GM23248 (cell line): Measurements from ENCODE around the gene ITGA8. TPM values are rescaled to one million over a fixed set of nuclear protein-coding genes. Genes with fewer than 3 reads are reported as not detected.

Experiments
- DNase-seq: peaks from one replicate; pipeline ENCODE4 v3.0.0-alpha.2; 2015
- H2AFZ ChIP-seq: fragments of 200-600 bp; sonication (generic); 2 replicates; pipeline ENCODE4 v1.6.1; 2016; ENCODE audit warnings: antibody characterized with exemption
- H3F3A ChIP-seq: fragments of 200-600 bp; sonication (generic); 2 replicates; pipeline ENCODE4 v1.6.1; 2016; ENCODE audit warnings: mild to moderate bottlenecking, antibody characterized with exemption, mixed run types; ENCODE audit not compliant: insufficient read depth
- H3K27ac ChIP-seq: fragments of 200-600 bp; sonication (generic); 2 replicates; pipeline ENCODE4 v1.5.1; 2016; ENCODE audit warnings: mild to moderate bottlenecking
- H3K27me3 ChIP-seq: fragments of 200-600 bp; sonication (generic); replicated peaks from 2 replicates; pipeline ENCODE4 v1.6.1; 2016; ENCODE audit warnings: mild to moderate bottlenecking; ENCODE audit not compliant: insufficient read depth
- H3K36me3 ChIP-seq: fragments of 200-600 bp; sonication (generic); 2 replicates; pipeline ENCODE4 v1.6.1; 2016; ENCODE audit warnings: low read depth, mild to moderate bottlenecking
- H3K4me1 ChIP-seq: fragments of 200-600 bp; sonication (generic); 2 replicates; pipeline ENCODE4 v1.6.1; 2016; ENCODE audit warnings: mild to moderate bottlenecking; ENCODE audit not compliant: insufficient read depth
- H3K4me2 ChIP-seq: fragments of 200-600 bp; sonication (generic); one replicate; pipeline ENCODE4 v1.6.1; 2016; ENCODE audit warnings: mild to moderate bottlenecking; ENCODE audit not compliant: unreplicated experiment
- H3K4me3 ChIP-seq: fragments of 200-600 bp; sonication (generic); 2 replicates; pipeline ENCODE4 v1.5.1; 2016; ENCODE audit warnings: mild to moderate bottlenecking
- H3K79me2 ChIP-seq: fragments of 200-600 bp; sonication (generic); 2 replicates; pipeline ENCODE4 v1.6.1; 2016; ENCODE audit warnings: mild to moderate bottlenecking; ENCODE audit not compliant: insufficient read depth
- H3K9ac ChIP-seq: fragments of 200-600 bp; sonication (generic); 2 replicates; pipeline ENCODE4 v1.6.1; 2016; ENCODE audit warnings: mild to moderate bottlenecking
- H3K9me2 ChIP-seq: fragments of 200-600 bp; sonication (generic); 2 replicates; pipeline ENCODE4 v1.6.1; 2016; ENCODE audit warnings: mixed run types, mild to moderate bottlenecking, moderate library complexity; ENCODE audit not compliant: insufficient read depth
- H3K9me3 ChIP-seq: fragments of 200-600 bp; sonication (generic); one replicate; pipeline ENCODE4 v1.6.1; 2017; ENCODE audit warnings: low read depth
- H4K20me1 ChIP-seq: fragments of 200-600 bp; sonication (generic); 2 replicates; pipeline ENCODE4 v1.6.0; 2016; ENCODE audit not compliant: insufficient read depth
- EZH2 ChIP-seq: fragments of 200-600 bp; sonication (generic); IDR thresholded peaks from 2 replicates; pipeline ENCODE4 v1.6.1; 2018; ENCODE audit warnings: antibody characterized with exemption, mild to moderate bottlenecking; ENCODE audit not compliant: insufficient read depth, poor library complexity, severe bottlenecking
- EZH2phosphoT487 ChIP-seq: fragments of 200-600 bp; sonication (generic); IDR thresholded peaks from 2 replicates; pipeline ENCODE4 v1.6.1; 2018; ENCODE audit warnings: antibody characterized with exemption, moderate library complexity, mild to moderate bottlenecking, low read depth; ENCODE audit not compliant: insufficient read depth
- WGBS, 2 experiments: methylation state at CpG; one replicate each; pipeline ENCODE4 v1.1.6; 2015 to 2017; ENCODE audit warnings: low lambda C conversion rate in 2 of 2, low coverage in 1 of 2; ENCODE audit errors: missing lambda C conversion rate in 2 of 2; 5-methylcytosine and 5-hydroxymethylcytosine counted together
- in situ Hi-C: fragments of 300-500 bp; cut with MboI; formaldehyde crosslinking; loops from 2 replicates; pipeline ENCODE4 v1.15.0; 2020
- polyA plus RNA-seq: library from polyadenylated mRNA; unstranded; fragments of >200 nt; fragmentation: Nextera tagmentation; extraction: Ambion mirVana; gene quantifications from 2 replicates; pipeline ENCODE4 v1.2.1, GENCODE V29; 2016
- total RNA-seq: library from RNA; depleted of rRNA; stranded (reverse); fragments of >200 nt; shearing (Covaris generic); gene quantifications from 2 replicates; pipeline ENCODE4 v1.2.3, GENCODE V29; 2014

The ITGA8 gene
- total and polyA plus RNA-seq, 2 experiments from 2014 or later: 0.32 TPM; not detected in 1

- in situ Hi-C loops: no loop called here
- H3K79me2 ChIP-seq: no peaks in the 10 kb centered on the region
- TF ChIP-seq EZH2phosphoT487 (no peak), EZH2 (no peak)
- H2AFZ ChIP-seq: no peak overlapping the region
- H3K9ac ChIP-seq: no peak overlapping the region
- H3F3A ChIP-seq: no peaks in the 10 kb centered on the region
- H3K9me2 ChIP-seq: no peaks in the 10 kb centered on the region
- H3K4me2 ChIP-seq: no peak overlapping the region
- H3K4me1 ChIP-seq: no peaks in the 10 kb centered on the region
- WGBS, 2 experiments: 78 to 83% methylated on average over 4 of the region's 4 CpGs
- no peak overlapping the region for H3K4me3 ChIP-seq
- peaks cover 7% of the 10 kb centered on the region for H3K27me3 ChIP-seq
- no peaks in the 10 kb centered on the region for H4K20me1 ChIP-seq
- no peak overlapping the region for H3K27ac ChIP-seq
- no peaks in the 10 kb centered on the region for H3K9me3 ChIP-seq
- H3K36me3 ChIP-seq: no peaks in the 10 kb centered on the region
- DNase-seq: no peak
Measured at GRCh38 chr10:15528859-15529239, 190.9 kb downstream of the ITGA8 start.

GRCh38 chr10:15526754-15527153 lies 193.0 kb downstream of the ITGA8 start:
- H3K4me1 ChIP-seq: no peaks in the 10 kb centered on the region
- no peaks in the 10 kb centered on the region for H3F3A ChIP-seq
- H2AFZ ChIP-seq: no peak overlapping the region
- H3K27me3 ChIP-seq: peaks cover 7% of the 10 kb centered on the region
- H3K9me3 ChIP-seq: no peaks in the 10 kb centered on the region
- no peaks in the 10 kb centered on the region for H3K79me2 ChIP-seq
- 46 to 53% methylated on average over 3 of the region's 3 CpGs for WGBS, 2 experiments
- H3K9me2 ChIP-seq: no peaks in the 10 kb centered on the region
- H3K9ac ChIP-seq: no peak overlapping the region
- no peak overlapping the region for H3K27ac ChIP-seq
- no peaks in the 10 kb centered on the region for H3K36me3 ChIP-seq
- no peak for DNase-seq
- no peak for TF ChIP-seq EZH2phosphoT487
- TF ChIP-seq EZH2: no peak
- H3K4me2 ChIP-seq: no peak overlapping the region
- in situ Hi-C loops: no loop called here
- H4K20me1 ChIP-seq: no peaks in the 10 kb centered on the region
- no peak overlapping the region for H3K4me3 ChIP-seq

- no peaks in the 10 kb centered on the region for H3K9me2 ChIP-seq
- no peak overlapping the region for H3K4me2 ChIP-seq
- H3K36me3 ChIP-seq: no peaks in the 10 kb centered on the region
- no peak overlapping the region for H3K27ac ChIP-seq
- H3K9ac ChIP-seq: no peak overlapping the region
- DNase-seq: no peak
- WGBS, 2 experiments: 83 to 84% methylated on average over 11 of the region's 11 CpGs
- in situ Hi-C loops: no loop called here
- peaks cover 7% of the 10 kb centered on the region; the same call in 1 of the 2 replicates for H3F3A ChIP-seq
- no peaks in the 10 kb centered on the region for H3K79me2 ChIP-seq
- no peak overlapping the region for H3K4me3 ChIP-seq
- TF ChIP-seq EZH2: no peak
- no peak for TF ChIP-seq EZH2phosphoT487
- peaks cover 12% of the 10 kb centered on the region; the same call in 1 of the 2 replicates for H3K4me1 ChIP-seq
- H3K27me3 ChIP-seq: no peaks in the 10 kb centered on the region
- H3K9me3 ChIP-seq: no peaks in the 10 kb centered on the region
- H2AFZ ChIP-seq: no peak overlapping the region
- H4K20me1 ChIP-seq: no peaks in the 10 kb centered on the region
Measured at GRCh38 chr10:15521328-15521903, 198.3 kb downstream of the ITGA8 start.

GRCh38 chr10:15518250-15518649 lies 201.5 kb downstream of the ITGA8 start:
- DNase-seq: peak; percentile 82
- Histone ChIP-seq H3K36me3 (no peaks in the 10 kb centered on the region), H3K4me1 (peaks cover 21% of the 10 kb centered on the region), H3K9me2 (no peaks in the 10 kb centered on the region), H4K20me1 (no peaks in the 10 kb centered on the region), H3K4me3 (no peak overlapping the region), H3F3A (peaks cover 7% of the 10 kb centered on the region; the same call in 1 of the 2 replicates), H3K27ac (no peak overlapping the region), H2AFZ (no peak overlapping the region), H3K9ac (no peak overlapping the region), H3K9me3 (no peaks in the 10 kb centered on the region), H3K27me3 (no peaks in the 10 kb centered on the region), H3K79me2 (no peaks in the 10 kb centered on the region), H3K4me2 (no peak overlapping the region)
- in situ Hi-C loops: no loop called here
- TF ChIP-seq EZH2: no peak
- no peak for TF ChIP-seq EZH2phosphoT487
- WGBS, 2 experiments: 24% methylated on average over 4 of the region's 4 CpGs
